HL-60 (cell line): ENCODE measurements around the gene MPP2.

Experiments
- GABPA ChIP-seq: IDR thresholded peaks from 2 replicates; pipeline ENCODE4 v1.6.1; 2012; ENCODE audit warnings: low read depth
- POLR2AphosphoS5 ChIP-seq: IDR thresholded peaks from 2 replicates; pipeline ENCODE4 v1.6.1; 2012; ENCODE audit warnings: low read depth
- TF ChIP-seq, protein P1 (sequence below): IDR thresholded peaks from one replicate; pipeline ENCODE4 v1.5.1; 2011; ENCODE audit warnings: low read length, control low read depth, inconsistent platforms; ENCODE audit not compliant: insufficient read depth
- TF ChIP-seq, protein P2 (sequence below): IDR thresholded peaks from 2 replicates; pipeline ENCODE4 v1.6.1; 2012; ENCODE audit warnings: low read depth; ENCODE audit not compliant: insufficient replicate concordance

DNA sequence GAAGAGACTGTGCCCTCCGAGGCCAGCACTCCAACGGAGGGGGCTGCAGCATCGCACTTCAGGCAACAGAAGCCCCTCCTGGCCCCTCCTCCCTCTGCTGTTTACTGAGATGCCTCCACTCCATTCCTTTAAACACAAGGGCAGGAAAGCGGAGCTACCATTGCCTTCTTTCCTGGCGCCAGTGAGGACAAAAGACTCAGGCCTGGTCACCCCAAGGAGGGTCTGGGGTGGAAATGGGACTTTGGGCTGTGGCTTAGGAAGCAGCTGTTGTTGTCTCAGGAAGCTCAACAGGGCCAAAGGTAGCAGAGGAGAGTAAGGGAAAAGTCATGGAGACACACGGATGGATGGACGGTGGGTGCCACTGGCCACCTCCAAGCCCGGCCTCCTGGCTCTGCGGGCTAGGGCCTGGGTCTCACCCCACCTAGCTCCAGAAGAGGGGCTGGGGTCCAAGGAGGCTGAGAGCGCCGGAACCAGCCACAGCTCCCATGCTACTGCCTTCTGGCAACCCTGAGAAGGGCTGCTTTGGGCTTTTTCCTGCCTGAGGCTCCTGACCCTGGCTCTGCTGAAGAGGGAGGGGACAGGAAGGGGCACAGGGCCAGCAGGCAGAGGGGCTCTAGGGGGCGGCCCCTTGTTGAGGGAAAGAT, 49.3 kb downstream of the MPP2 start:
- TF ChIP-seq, protein P1, sequence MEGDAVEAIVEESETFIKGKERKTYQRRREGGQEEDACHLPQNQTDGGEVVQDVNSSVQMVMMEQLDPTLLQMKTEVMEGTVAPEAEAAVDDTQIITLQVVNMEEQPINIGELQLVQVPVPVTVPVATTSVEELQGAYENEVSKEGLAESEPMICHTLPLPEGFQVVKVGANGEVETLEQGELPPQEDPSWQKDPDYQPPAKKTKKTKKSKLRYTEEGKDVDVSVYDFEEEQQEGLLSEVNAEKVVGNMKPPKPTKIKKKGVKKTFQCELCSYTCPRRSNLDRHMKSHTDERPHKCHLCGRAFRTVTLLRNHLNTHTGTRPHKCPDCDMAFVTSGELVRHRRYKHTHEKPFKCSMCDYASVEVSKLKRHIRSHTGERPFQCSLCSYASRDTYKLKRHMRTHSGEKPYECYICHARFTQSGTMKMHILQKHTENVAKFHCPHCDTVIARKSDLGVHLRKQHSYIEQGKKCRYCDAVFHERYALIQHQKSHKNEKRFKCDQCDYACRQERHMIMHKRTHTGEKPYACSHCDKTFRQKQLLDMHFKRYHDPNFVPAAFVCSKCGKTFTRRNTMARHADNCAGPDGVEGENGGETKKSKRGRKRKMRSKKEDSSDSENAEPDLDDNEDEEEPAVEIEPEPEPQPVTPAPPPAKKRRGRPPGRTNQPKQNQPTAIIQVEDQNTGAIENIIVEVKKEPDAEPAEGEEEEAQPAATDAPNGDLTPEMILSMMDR: no peak
- TF ChIP-seq GABPA (no peak), POLR2AphosphoS5 (no peak)
- TF ChIP-seq, protein P2, sequence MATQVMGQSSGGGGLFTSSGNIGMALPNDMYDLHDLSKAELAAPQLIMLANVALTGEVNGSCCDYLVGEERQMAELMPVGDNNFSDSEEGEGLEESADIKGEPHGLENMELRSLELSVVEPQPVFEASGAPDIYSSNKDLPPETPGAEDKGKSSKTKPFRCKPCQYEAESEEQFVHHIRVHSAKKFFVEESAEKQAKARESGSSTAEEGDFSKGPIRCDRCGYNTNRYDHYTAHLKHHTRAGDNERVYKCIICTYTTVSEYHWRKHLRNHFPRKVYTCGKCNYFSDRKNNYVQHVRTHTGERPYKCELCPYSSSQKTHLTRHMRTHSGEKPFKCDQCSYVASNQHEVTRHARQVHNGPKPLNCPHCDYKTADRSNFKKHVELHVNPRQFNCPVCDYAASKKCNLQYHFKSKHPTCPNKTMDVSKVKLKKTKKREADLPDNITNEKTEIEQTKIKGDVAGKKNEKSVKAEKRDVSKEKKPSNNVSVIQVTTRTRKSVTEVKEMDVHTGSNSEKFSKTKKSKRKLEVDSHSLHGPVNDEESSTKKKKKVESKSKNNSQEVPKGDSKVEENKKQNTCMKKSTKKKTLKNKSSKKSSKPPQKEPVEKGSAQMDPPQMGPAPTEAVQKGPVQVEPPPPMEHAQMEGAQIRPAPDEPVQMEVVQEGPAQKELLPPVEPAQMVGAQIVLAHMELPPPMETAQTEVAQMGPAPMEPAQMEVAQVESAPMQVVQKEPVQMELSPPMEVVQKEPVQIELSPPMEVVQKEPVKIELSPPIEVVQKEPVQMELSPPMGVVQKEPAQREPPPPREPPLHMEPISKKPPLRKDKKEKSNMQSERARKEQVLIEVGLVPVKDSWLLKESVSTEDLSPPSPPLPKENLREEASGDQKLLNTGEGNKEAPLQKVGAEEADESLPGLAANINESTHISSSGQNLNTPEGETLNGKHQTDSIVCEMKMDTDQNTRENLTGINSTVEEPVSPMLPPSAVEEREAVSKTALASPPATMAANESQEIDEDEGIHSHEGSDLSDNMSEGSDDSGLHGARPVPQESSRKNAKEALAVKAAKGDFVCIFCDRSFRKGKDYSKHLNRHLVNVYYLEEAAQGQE: no peak
